Measurements from ENCODE around the gene EIF1B.
A peak's percentile ranks its signal among the peaks of the same experiment; 100 is the strongest.

Gene EIF1B

GRCh38 chr3:40294434-40294833, 15.1 kb upstream of the EIF1B start:
- Histone ChIP-seq H3K27ac (ENCODE audit: low read length) (no peak overlapping the region), H3K36me3 (replicated peaks; ENCODE audit: low read depth, low read length) (peaks cover 12% of the 10 kb centered on the region), H4K20me1 (ENCODE audit: insufficient read depth, low read length) (no peaks in the 10 kb centered on the region), H3K4me2 (ENCODE audit: low read length) (no peak overlapping the region), H3K9ac (ENCODE audit: low read length) (no peak overlapping the region), H2AFZ (ENCODE audit: low read depth, low read length) (no peak overlapping the region), H3K4me1 (ENCODE audit: low read length) (peaks cover under 1% of the 10 kb centered on the region; the same call in 1 of the 2 replicates), H3K9me3 (ENCODE audit: insufficient read depth, low read length) (0 out of 2 replicates have a peak, but pooled peaks cover 7% of the 10 kb centered on the region), H3K27me3 (ENCODE audit: low read depth, low read length) (no peaks in the 10 kb centered on the region), H3K4me3 (ENCODE audit: low read length) (no peak overlapping the region), H3K79me2 (ENCODE audit: low read length) (no peaks in the 10 kb centered on the region)
- no peak for TF ChIP-seq EZH2phosphoT487 (IDR thresholded peaks at IDR 0.05; ENCODE audit: low read depth)
- TF ChIP-seq, protein P1, sequence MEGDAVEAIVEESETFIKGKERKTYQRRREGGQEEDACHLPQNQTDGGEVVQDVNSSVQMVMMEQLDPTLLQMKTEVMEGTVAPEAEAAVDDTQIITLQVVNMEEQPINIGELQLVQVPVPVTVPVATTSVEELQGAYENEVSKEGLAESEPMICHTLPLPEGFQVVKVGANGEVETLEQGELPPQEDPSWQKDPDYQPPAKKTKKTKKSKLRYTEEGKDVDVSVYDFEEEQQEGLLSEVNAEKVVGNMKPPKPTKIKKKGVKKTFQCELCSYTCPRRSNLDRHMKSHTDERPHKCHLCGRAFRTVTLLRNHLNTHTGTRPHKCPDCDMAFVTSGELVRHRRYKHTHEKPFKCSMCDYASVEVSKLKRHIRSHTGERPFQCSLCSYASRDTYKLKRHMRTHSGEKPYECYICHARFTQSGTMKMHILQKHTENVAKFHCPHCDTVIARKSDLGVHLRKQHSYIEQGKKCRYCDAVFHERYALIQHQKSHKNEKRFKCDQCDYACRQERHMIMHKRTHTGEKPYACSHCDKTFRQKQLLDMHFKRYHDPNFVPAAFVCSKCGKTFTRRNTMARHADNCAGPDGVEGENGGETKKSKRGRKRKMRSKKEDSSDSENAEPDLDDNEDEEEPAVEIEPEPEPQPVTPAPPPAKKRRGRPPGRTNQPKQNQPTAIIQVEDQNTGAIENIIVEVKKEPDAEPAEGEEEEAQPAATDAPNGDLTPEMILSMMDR (IDR thresholded peaks at IDR 0.05; ENCODE audit: low read depth, low read length), result no peak

- TF ChIP-seq, protein P1 (IDR thresholded peaks at IDR 0.05; ENCODE audit: low read depth, low read length), result no peak
- no peak for TF ChIP-seq EZH2phosphoT487 (IDR thresholded peaks at IDR 0.05; ENCODE audit: low read depth)
- no peak overlapping the region for H3K9ac ChIP-seq (ENCODE audit: low read length)
- no peak overlapping the region for H3K27ac ChIP-seq (ENCODE audit: low read length)
- no peaks in the 10 kb centered on the region for H3K9me3 ChIP-seq (ENCODE audit: insufficient read depth, low read length)
- H4K20me1 ChIP-seq (ENCODE audit: insufficient read depth, low read length), result no peaks in the 10 kb centered on the region
- H3K27me3 ChIP-seq (ENCODE audit: low read depth, low read length), result no peaks in the 10 kb centered on the region
- H3K4me2 ChIP-seq (ENCODE audit: low read length), result no peak overlapping the region
- peaks cover 10% of the 10 kb centered on the region for H3K4me1 ChIP-seq (ENCODE audit: low read length)
- no peaks in the 10 kb centered on the region for H3K36me3 ChIP-seq (replicated peaks; ENCODE audit: low read depth, low read length)
- H2AFZ ChIP-seq (ENCODE audit: low read depth, low read length), result no peak overlapping the region
- H3K4me3 ChIP-seq (ENCODE audit: low read length), result no peak overlapping the region
- no peaks in the 10 kb centered on the region for H3K79me2 ChIP-seq (ENCODE audit: low read length)
Observed at GRCh38 chr3:40298075-40298474, 11.4 kb upstream of the EIF1B start.

DNA sequence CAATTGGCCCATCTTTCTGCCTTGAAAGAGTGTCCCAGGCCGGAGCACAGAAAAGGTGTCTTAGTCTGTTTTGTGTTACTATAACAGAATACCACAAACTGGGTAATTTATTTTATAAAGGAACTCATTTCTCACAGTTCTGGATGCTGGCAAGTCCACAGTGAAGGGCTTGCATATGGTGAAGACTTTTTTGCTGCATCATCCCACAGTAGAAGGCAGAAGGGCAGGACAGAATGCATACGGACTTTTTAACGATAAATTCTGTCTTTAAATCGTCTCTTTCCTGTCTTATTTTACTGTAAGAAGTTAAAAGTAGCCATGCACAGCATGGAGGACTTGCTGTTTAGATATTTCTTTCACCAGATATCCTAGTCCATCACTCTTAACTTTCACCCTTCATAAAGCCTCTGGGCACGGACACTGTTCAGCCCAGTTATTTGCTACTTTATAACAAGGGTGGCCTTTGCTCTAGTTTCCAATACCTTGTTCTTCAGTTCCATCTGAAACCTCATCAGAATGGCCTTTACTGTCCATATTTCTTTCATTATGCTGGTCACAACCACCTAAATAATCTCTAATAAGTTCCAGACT, 10.3 kb upstream of the EIF1B start:
- no peaks in the 10 kb centered on the region for H3K79me2 ChIP-seq (ENCODE audit: low read length)
- no peak overlapping the region for H2AFZ ChIP-seq (ENCODE audit: low read depth, low read length)
- no peaks in the 10 kb centered on the region for H3K27me3 ChIP-seq (ENCODE audit: low read depth, low read length)
- H3K4me3 ChIP-seq (ENCODE audit: low read length), result no peak overlapping the region
- no peak overlapping the region for H3K9ac ChIP-seq (ENCODE audit: low read length)
- H3K9me3 ChIP-seq (ENCODE audit: insufficient read depth, low read length), result no peaks in the 10 kb centered on the region
- no peak overlapping the region for H3K4me2 ChIP-seq (ENCODE audit: low read length)
- TF ChIP-seq, protein P1 (IDR thresholded peaks at IDR 0.05; ENCODE audit: low read depth, low read length), result no peak
- TF ChIP-seq EZH2phosphoT487 (IDR thresholded peaks at IDR 0.05; ENCODE audit: low read depth), result no peak
- no peak overlapping the region for H3K27ac ChIP-seq (ENCODE audit: low read length)
- no peaks in the 10 kb centered on the region for H3K36me3 ChIP-seq (replicated peaks; ENCODE audit: low read depth, low read length)
- peaks cover 13% of the 10 kb centered on the region for H3K4me1 ChIP-seq (ENCODE audit: low read length)
- no peaks in the 10 kb centered on the region for H4K20me1 ChIP-seq (ENCODE audit: insufficient read depth, low read length)

DNA sequence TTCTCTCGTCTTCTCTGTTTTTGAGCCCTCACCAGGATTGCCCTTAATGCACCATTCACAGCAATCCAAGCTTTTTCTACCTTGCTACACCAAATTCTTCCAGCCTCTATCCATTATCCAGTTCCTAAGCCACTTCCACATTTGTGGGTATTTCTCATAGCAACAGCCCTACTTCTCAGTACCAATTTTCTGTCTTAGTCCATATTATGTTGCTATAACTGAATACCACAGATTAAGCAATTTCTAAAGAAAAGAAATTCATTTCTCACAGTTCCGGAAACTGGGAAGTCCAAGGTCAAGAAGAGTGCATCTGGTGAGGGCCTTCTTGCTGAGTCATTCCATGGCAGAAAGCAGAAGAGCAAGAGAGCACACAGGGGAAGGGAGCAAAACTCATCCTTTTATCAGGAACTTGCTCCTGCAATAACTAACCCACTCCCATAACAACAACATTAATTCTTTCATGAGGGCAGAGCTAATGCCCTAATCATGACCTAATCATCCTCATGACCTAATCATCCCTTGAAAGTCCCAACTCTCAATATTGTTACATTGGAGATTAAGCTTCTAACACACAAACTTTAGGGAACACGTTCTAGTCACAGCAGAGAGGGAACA, 9.7 kb upstream of the EIF1B start:
- Histone ChIP-seq H3K27ac (ENCODE audit: low read length) (no peak overlapping the region), H3K9ac (ENCODE audit: low read length) (no peak overlapping the region), H4K20me1 (ENCODE audit: insufficient read depth, low read length) (no peaks in the 10 kb centered on the region), H3K4me2 (ENCODE audit: low read length) (peak overlapping the region; percentile 4; the same call in 1 of the 2 replicates), H3K36me3 (replicated peaks; ENCODE audit: low read depth, low read length) (no peaks in the 10 kb centered on the region), H3K4me3 (ENCODE audit: low read length) (no peak overlapping the region), H3K79me2 (ENCODE audit: low read length) (no peaks in the 10 kb centered on the region), H3K4me1 (ENCODE audit: low read length) (peaks cover 19% of the 10 kb centered on the region), H2AFZ (ENCODE audit: low read depth, low read length) (no peak overlapping the region), H3K27me3 (ENCODE audit: low read depth, low read length) (no peaks in the 10 kb centered on the region), H3K9me3 (ENCODE audit: insufficient read depth, low read length) (no peaks in the 10 kb centered on the region)
- TF ChIP-seq, protein P1 (IDR thresholded peaks at IDR 0.05; ENCODE audit: low read depth, low read length), result no peak
- no peak for TF ChIP-seq EZH2phosphoT487 (IDR thresholded peaks at IDR 0.05; ENCODE audit: low read depth)
